Activated T-cell treated with anti-CD3 and anti-CD28 coated beads, Interleukin-2, amount 50 U/mL, for 72 hours (primary cell): ENCODE results near the gene CTDP1. TPM values are rescaled to one million over a fixed set of nuclear protein-coding genes. Genes with fewer than 3 reads are reported as not detected.

ENCODE experiments used
- ATAC-seq, 2 donors: fragments of 150-1000 bp; cut with Tn5 transposase; replicated peaks in 1 of 2; 2 replicates each; pipeline ENCODE4 v1.10.0; 2021; ENCODE audit warnings: moderate library complexity in 2 of 2, mild to moderate bottlenecking in 1 of 2
- DNase-seq, 2 donors: peaks; one replicate each; pipeline ENCODE4 v3.0.0; 2021 to 2022; ENCODE audit warnings: mixed read lengths in 1 of 2
- H3K27ac Mint-ChIP-seq: one replicate; pipeline ENCODE4 v1.8.0; 2022; ENCODE audit warnings: mild to moderate bottlenecking, moderate library complexity, mixed read lengths
- H3K27me3 Mint-ChIP-seq: one replicate; pipeline ENCODE4 v1.8.0; 2022; ENCODE audit warnings: low read depth, mixed read lengths
- H3K36me3 Mint-ChIP-seq, 2 donors: one replicate each; pipeline ENCODE4 v1.8.0; 2022; ENCODE audit warnings: mixed read lengths in 2 of 2, mild to moderate bottlenecking in 1 of 2; ENCODE audit not compliant: insufficient read depth in 2 of 2
- H3K4me1 Mint-ChIP-seq: one replicate; pipeline ENCODE4 v1.8.0; 2022; ENCODE audit warnings: low read depth, mixed read lengths
- H3K4me3 Mint-ChIP-seq, 2 donors: one replicate each; pipeline ENCODE4 v1.8.0; 2022; ENCODE audit warnings: mild to moderate bottlenecking in 2 of 2, mixed read lengths in 2 of 2, moderate library complexity in 2 of 2
- H3K9me3 Mint-ChIP-seq, 2 donors: one replicate each; pipeline ENCODE4 v1.8.0; 2022; ENCODE audit warnings: mixed read lengths in 2 of 2
- total RNA-seq, 2 donors: library from RNA; stranded (reverse); gene quantifications; one replicate each; pipeline ENCODE4 v1.2.3, GENCODE V29; 2022

CTDP1 gene
- total RNA-seq, 2 donors from 2014 or later = 30.1 to 103 TPM

DNA sequence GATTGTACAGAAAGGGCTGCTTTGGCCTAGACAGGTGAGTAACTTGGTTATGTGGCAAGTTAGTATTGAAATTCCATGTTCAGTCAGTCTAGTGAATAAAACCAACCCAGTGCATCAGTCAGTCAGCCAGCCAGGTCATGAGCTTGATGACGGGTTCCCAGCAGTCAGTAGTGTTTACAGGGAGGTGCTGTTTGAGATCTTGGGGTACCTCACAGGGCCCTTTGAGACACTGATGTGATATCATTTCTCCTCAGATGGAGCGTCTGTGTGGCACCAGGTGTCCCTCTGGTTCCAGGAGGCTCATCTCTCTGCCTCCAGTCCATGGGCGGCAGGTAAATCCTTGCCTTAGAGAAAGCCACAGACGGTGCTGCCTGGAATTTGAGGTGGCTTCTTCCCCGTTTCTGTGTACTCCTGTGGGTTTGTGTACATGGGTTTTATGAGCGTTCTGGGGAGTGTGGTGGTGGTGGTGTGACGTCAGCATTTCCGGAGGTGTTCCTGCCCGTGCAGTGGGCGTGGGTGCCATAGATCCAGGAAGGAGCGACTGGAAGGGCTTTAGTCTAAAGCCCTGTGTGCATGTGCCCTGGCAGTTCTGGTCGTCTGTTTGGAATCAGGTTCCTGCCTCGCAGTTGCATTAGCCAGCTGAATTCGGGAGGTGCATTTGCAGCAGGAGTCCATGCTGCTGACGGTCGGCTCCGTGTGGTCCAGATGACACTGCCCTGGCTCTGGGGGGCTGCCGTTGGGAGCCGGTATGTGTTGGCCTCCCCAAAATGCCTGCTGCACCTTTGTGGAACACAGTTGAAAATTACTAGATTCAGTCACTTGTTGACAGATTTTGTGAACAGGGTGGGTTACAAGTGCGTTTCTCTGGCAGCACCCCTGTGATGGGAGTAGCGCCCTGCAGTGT, 2.1 kb downstream of the CTDP1 start:
- H3K9me3 Mint-ChIP-seq = no peaks in the 10 kb centered on the region
- H3K36me3 Mint-ChIP-seq = peaks cover 7 to 24% of the 10 kb centered on the region in 2 donors
- H3K4me3 Mint-ChIP-seq = peak overlapping the region; percentile 91
- no peaks in the 10 kb centered on the region for H3K27me3 Mint-ChIP-seq
- DNase-seq (peak; percentile 44 to 81), ATAC-seq (peak in 1 of 2 donors; percentile 10)
- H3K4me1 Mint-ChIP-seq = peaks cover 81% of the 10 kb centered on the region
- peak overlapping the region; percentile 90 for H3K27ac Mint-ChIP-seq

DNA sequence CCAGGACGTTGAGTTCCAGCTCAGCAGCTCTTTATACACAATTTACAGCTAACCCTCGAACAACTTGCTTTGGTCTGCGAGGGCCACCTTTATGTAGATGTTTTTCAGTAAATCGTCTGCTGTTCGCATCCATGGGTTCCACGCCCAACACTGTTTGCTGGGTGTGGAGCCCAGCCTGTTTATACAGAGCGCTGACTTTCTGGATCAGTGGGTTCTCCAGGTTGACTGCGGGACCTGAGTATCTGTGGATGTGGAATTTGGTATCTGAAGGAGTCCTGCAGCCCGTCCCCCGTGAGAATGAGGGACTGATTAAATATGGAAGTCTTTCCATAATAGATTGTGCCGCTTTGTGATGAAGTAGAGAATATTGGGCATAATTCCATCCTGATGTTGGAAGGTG, 2.9 kb downstream of the CTDP1 start:
- no peak for DNase-seq
- H3K4me3 Mint-ChIP-seq = peak overlapping the region; percentile 91
- no peaks in the 10 kb centered on the region for H3K27me3 Mint-ChIP-seq
- H3K27ac Mint-ChIP-seq = peak overlapping the region; percentile 97
- H3K9me3 Mint-ChIP-seq = no peaks in the 10 kb centered on the region
- no peak for ATAC-seq
- peaks cover 7 to 24% of the 10 kb centered on the region in 2 donors for H3K36me3 Mint-ChIP-seq
- H3K4me1 Mint-ChIP-seq = peaks cover 73% of the 10 kb centered on the region

DNA sequence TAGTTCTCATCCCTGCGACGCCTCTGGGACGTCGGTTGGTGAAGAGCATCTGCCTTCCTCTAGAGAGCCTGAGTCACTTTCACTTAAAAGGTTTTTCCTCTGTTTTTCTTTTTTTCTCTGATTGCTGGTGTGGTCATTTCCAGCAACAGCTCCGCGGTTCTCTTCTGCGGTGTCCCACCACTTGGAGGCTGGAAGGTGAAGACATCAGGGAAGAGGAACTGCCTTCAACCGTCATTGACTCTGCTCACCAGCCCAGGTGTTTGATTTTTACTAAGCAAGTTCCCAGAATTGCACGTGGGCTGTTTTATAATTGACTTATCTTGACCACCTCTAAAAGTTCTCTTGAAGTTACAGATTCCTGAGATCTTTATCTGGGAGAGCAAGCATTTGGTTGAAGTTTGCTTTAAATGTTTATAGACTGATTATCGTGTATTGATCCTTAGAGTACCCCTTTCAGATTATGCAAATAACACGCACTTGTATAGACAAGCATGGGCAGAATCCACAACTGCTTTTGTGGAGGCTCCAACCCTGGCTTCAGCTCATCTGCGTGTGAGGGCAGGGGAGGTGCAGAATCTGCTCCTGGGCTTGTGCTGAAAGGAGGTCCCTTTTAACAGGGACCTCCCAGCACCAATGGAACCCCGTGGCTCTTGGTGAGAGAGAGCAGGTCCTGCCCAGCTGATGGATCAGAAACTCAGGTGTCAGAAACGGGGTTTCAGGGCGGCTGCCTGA, 3.5 kb downstream of the CTDP1 start:
- DNase-seq (peak; percentile 53 to 78), ATAC-seq (peak in 1 of 2 donors; percentile 3)
- Mint-ChIP-seq H3K4me1 (peaks cover 75% of the 10 kb centered on the region), H3K27me3 (no peaks in the 10 kb centered on the region), H3K27ac (peak overlapping the region; percentile 97), H3K36me3 (peaks cover 7 to 24% of the 10 kb centered on the region in 2 donors), H3K9me3 (no peaks in the 10 kb centered on the region), H3K4me3 (peak overlapping the region; percentile 91)

DNA sequence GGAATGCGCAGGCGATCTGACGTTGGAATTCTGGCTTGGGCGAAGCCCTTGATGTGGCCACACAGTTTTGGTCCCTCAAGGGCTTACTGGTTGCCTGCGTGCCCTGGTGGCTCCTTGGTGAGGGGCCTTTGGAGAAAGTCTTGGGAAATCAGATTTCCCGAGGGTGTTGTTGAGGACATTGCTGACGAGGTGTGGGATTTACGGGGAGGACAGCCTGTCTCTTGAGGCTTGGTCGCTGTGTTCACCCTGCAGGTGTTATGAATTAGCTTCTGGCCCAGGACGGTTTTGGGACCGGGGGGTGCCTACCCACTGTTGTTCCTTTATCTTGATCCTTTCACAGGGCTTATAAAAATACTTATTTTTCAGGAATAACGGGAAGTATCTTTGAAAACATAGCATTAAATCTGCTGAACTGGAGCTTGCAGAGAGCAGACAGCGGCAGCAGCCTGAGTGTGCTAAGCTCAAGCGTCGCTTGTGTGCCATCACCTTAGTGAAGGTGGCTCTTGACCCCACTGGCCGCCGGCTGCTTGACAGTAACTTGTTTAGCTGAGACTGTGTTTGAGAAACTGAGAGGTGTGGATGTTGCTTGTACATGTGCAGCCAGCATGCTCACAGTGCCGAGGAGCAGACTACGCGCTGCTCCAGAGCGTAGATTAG, 4.2 kb downstream of the CTDP1 start:
- DNase-seq (no peak), ATAC-seq (no peak)
- no peaks in the 10 kb centered on the region for H3K9me3 Mint-ChIP-seq
- peak overlapping the region; percentile 91 for H3K4me3 Mint-ChIP-seq
- H3K27ac Mint-ChIP-seq = peak overlapping the region; percentile 97
- H3K27me3 Mint-ChIP-seq = no peaks in the 10 kb centered on the region
- peaks cover 7 to 24% of the 10 kb centered on the region in 2 donors for H3K36me3 Mint-ChIP-seq
- peaks cover 68% of the 10 kb centered on the region for H3K4me1 Mint-ChIP-seq

DNA sequence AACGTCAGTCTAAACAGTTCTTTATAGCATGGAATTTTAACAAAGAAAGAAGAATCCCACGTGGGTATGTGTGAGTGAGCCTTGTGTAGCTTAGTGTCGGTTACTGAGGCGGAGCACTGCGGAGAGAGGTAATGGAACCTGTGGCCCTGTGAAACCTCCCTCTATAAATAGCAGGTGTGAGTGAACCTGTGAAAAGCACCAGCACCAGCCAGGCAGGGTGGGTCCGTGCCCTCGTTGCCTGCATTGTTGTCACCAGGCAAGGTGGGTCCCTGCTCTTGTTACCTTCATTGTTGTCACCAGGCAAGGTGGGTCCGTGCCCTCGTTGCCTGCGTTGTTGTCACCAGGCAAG, 4.7 kb downstream of the CTDP1 start:
- H3K9me3 Mint-ChIP-seq = no peaks in the 10 kb centered on the region
- peak overlapping the region; percentile 91 for H3K4me3 Mint-ChIP-seq
- DNase-seq (peak in 1 of 2 donors; percentile 30), ATAC-seq (no peak)
- peaks cover 70% of the 10 kb centered on the region for H3K4me1 Mint-ChIP-seq
- H3K36me3 Mint-ChIP-seq = peaks cover 7 to 23% of the 10 kb centered on the region in 2 donors
- no peaks in the 10 kb centered on the region for H3K27me3 Mint-ChIP-seq
- H3K27ac Mint-ChIP-seq = peak overlapping the region; percentile 97

DNA sequence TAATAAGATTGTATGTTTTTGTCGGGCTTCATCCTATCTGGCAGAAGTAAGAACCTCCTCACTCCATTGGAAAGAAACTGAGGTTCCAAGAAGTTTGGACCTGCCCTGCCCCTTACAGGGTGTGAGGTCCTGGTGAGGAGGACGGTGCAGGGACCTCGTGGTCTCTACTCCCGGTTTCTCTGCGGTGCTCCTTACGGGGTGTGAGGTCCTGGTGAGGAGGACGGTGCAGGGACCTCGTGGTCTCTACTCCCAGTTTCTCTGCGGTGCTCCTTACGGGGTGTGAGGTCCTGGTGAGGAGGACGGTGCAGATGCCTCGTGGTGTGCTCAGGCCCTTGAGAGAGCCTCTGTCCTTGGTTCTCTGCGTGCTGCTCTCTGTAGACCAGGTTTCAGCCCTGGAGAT, 5.2 kb downstream of the CTDP1 start:
- ATAC-seq (no peak), DNase-seq (no peak)
- H3K27ac Mint-ChIP-seq = peak overlapping the region; percentile 97
- no peaks in the 10 kb centered on the region for H3K9me3 Mint-ChIP-seq
- peak overlapping the region; percentile 91 for H3K4me3 Mint-ChIP-seq
- peaks cover 74% of the 10 kb centered on the region for H3K4me1 Mint-ChIP-seq
- peaks cover 7 to 21% of the 10 kb centered on the region in 2 donors for H3K36me3 Mint-ChIP-seq
- no peaks in the 10 kb centered on the region for H3K27me3 Mint-ChIP-seq

DNA sequence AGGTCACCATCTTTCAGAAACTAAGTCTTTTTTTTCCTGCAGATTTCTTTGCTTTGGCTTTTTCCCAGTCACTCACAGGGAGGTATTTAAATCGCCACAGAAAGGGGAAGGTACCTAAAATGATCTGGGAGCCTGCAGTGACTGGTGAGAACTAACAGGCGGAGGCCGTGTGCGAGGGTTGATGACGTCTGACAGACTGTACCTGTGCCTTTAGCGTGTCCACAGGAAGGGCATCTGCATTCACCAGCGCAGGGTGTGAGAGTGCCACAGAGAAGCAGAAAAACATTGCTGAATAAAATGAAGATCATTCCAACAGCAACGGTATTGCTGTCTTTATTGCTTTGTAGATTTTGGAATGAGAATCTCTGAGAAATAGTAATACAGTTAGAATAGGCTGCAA, 5.7 kb downstream of the CTDP1 start:
- Mint-ChIP-seq H3K27ac (peak overlapping the region; percentile 97), H3K9me3 (no peaks in the 10 kb centered on the region), H3K4me3 (peak overlapping the region; percentile 91), H3K27me3 (no peaks in the 10 kb centered on the region), H3K4me1 (peaks cover 79% of the 10 kb centered on the region), H3K36me3 (peaks cover 7 to 21% of the 10 kb centered on the region in 2 donors)
- ATAC-seq (peak in 1 of 2 donors; percentile 16), DNase-seq (peak in 1 of 2 donors; percentile 40)

DNA sequence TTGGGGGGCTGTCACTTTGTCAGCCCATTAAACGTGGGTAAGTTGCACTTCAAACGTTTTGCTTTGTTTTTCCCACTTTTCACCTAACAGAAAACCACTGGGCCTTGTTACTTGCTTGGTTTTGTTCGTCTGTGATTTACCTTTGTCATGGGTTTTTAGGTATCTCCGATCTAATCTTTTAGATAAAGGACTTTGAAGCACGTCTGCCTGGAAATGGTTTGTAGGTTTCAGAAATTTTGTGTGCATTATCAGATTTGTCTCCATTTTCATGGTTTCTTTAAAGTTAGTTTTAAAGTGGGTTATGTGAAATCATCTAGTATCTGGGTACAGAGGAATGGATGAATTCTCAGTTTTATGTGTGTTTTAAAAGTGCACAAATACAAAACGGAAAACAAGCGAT, 6.4 kb downstream of the CTDP1 start:
- Mint-ChIP-seq H3K9me3 (no peaks in the 10 kb centered on the region), H3K27ac (peak overlapping the region; percentile 90), H3K27me3 (no peaks in the 10 kb centered on the region), H3K4me3 (peak overlapping the region; percentile 58 to 91), H3K36me3 (peaks cover 7 to 21% of the 10 kb centered on the region in 2 donors), H3K4me1 (peaks cover 75% of the 10 kb centered on the region)
- no peak for DNase-seq
- ATAC-seq = no peak

DNA sequence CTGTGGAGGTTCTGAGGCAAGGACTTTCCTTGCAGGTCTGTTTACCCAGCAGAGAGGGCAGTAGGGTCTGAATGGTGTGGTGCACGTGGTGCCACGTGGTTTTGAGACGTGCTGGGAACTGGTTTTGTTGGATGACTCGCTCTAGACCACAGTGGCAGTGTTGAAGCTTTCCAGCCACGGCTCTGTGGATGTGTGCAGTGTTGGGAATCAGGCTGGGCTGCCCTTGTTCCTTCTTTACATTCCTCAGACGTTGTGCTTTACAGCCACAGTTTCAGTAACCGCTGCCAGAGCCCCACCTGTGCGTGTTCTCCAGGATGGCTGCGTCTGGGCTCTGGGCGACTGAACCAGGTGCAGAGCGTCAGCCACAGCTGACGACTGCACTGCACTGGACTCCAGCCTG, 8.2 kb downstream of the CTDP1 start:
- peaks cover 64% of the 10 kb centered on the region for H3K4me1 Mint-ChIP-seq
- peak; percentile 27 to 49 for ATAC-seq
- peak overlapping the region; percentile 34 to 41 for H3K4me3 Mint-ChIP-seq

DNA sequence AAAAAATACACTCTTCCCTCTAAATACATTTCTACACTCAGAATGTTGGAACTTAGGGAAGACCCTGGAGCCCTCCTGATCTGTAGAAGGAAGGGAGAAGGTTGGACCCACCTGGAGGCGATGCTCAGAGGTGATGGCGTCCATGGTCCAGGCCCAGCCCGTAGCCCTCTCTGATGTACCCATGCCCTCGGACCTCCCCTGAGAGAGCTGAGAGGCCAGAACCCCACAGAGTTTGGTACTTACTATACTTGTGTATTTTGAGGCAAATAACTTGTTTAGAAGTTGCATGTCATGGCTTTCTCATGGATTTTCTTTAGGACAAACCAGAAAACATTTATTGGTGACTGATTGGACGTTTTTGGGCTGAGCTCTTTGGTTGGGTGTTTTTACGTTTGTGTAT, 10.5 kb downstream of the CTDP1 start:
- ATAC-seq (no peak), DNase-seq (no peak)
- Mint-ChIP-seq H3K27ac (peak overlapping the region; percentile 18), H3K4me3 (no peak overlapping the region), H3K27me3 (no peaks in the 10 kb centered on the region), H3K36me3 (peaks cover 4 to 7% of the 10 kb centered on the region in 2 donors), H3K9me3 (no peaks in the 10 kb centered on the region), H3K4me1 (peaks cover 51% of the 10 kb centered on the region)

More for the DNA sequence above, 8.2 kb downstream of the CTDP1 start:
- Mint-ChIP-seq H3K9me3 (no peaks in the 10 kb centered on the region), H3K36me3 (peaks cover 7 to 15% of the 10 kb centered on the region in 2 donors), H3K27me3 (no peaks in the 10 kb centered on the region), H3K27ac (no peak overlapping the region)
- peak in 1 of 2 donors; percentile 29 for DNase-seq

DNA sequence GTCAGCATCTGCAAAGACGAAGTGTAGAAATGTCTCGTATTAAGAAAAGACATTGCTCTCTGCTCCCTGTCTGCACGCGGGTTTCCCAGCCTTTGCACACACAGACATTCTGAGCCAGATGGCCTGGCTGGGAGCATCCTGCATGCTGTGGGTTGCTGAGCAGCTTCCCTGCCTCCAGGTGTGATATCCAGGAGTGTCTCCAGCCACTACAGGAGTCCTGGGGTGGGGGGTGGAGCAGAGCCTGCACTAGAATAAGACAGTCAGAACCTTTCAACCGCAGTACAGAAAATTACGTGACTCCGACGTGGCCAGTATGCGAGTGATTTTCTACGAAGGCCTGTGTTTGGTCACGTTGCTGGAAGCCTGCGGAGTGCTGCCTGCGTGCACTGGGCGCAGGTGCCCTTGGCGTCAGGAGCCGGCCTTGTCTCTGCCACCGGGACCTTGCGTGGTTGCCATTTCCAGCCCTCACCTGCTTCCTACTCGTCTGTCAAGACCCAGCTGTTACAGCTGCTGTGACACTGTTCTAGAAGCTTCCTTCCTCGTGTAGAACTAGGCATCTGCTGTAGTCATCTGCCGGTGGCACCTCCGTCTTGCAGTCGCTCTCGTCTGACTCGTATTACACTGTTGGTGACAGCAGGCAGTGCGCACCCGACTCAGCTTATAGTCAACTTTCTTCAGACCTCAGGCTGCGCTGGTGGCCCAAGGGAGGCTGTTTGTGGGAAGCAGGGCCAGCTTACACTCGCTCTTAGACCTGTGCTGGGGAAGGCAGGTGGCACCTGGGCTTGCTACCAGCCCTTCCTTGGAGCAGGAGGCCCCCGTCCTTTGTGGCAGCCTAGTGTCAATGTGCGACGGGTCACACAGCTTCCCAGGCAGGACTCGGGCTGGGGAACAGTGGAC, 11.2 kb downstream of the CTDP1 start:
- ATAC-seq (peak in 1 of 2 donors; percentile 9), DNase-seq (no peak)
- no peak overlapping the region for H3K4me3 Mint-ChIP-seq
- no peaks in the 10 kb centered on the region for H3K27me3 Mint-ChIP-seq
- no peaks in the 10 kb centered on the region for H3K9me3 Mint-ChIP-seq
- H3K36me3 Mint-ChIP-seq = peaks cover 7% of the 10 kb centered on the region in 2 donors
- H3K27ac Mint-ChIP-seq = no peak overlapping the region
- H3K4me1 Mint-ChIP-seq = peaks cover 43% of the 10 kb centered on the region

DNA sequence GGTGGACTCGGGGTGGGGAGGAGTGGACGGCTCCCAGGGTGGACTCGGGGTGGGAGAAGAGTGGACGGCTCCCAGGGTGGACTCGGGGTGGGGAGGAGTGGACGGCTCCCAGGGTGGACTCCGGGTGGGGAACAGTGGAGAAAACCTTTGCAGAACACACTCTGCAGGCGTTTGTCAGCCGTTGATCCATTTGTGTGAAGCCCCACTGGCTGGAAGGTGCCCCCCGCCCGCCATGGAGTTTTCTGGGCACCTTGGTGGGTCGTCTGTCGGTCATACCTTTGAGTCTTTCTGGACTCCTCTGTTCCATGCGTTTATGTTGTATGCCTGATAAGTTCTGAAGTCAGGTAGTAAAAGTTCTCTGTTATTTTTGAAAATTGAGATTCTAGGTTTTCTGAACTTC, 12.5 kb downstream of the CTDP1 start:
- Mint-ChIP-seq H3K27ac (peak overlapping the region; percentile 93), H3K9me3 (no peaks in the 10 kb centered on the region), H3K4me1 (peaks cover 38% of the 10 kb centered on the region), H3K36me3 (peaks cover 3 to 7% of the 10 kb centered on the region in 2 donors), H3K4me3 (no peak overlapping the region), H3K27me3 (no peaks in the 10 kb centered on the region)
- no peak for DNase-seq
- ATAC-seq = no peak
